B cell (primary cell): Measurements from ENCODE around the gene LAMTOR5.

ENCODE experiments used
- CTCF ChIP-seq: fragments of 200-600 bp; IDR thresholded peaks from one replicate; pipeline ENCODE4 v1.8.0; 2022; ENCODE audit warnings: antibody characterized with exemption, mild to moderate bottlenecking
- EZH2 ChIP-seq: IDR thresholded peaks from 2 replicates; pipeline ENCODE4 v1.6.1; 2012; ENCODE audit warnings: borderline replicate concordance, low read depth, mild to moderate bottlenecking, moderate library complexity, low read length; ENCODE audit not compliant: insufficient read depth, poor library complexity, severe bottlenecking

GRCh38 chr1:110425612-110426152 lies 18.2 kb upstream of the LAMTOR5 start:
- TF ChIP-seq EZH2 (no peak), CTCF (no peak)
